ENCODE data around the gene BRICD5.

GRCh38 chr16:2229632-2230250 is 19.1 kb upstream of the BRICD5 start:
- TF ChIP-seq RAD21 (IDR thresholded peaks at IDR 0.05; ENCODE audit: low read length): no peak
- TF ChIP-seq CTCF (conservative IDR thresholded peaks at IDR 0.05; ENCODE audit: low read depth, low read length): no peak
- TF ChIP-seq USF2 (IDR thresholded peaks at IDR 0.05; ENCODE audit: low read depth, low read length): no peak
- no peak for TF ChIP-seq POLR2A (IDR thresholded peaks at IDR 0.05; ENCODE audit: low read depth, low read length)
- no peak for TF ChIP-seq RCOR1 (IDR thresholded peaks at IDR 0.05; ENCODE audit: insufficient replicate concordance, low read length)
- no peak for TF ChIP-seq RFX5 (IDR thresholded peaks at IDR 0.05; ENCODE audit: low read depth, low read length)
- TF ChIP-seq MAZ (IDR thresholded peaks at IDR 0.05; ENCODE audit: borderline replicate concordance, low read depth, low read length): no peak
- TF ChIP-seq FOS (IDR thresholded peaks at IDR 0.05; ENCODE audit: low read depth, low read length): no peak
- no peak for TF ChIP-seq MAFK (IDR thresholded peaks at IDR 0.05; ENCODE audit: low read depth, low read length)
- no peak for TF ChIP-seq CEBPB (IDR thresholded peaks at IDR 0.05; ENCODE audit: low read depth, low read length)
- no peak for TF ChIP-seq MXI1 (IDR thresholded peaks at IDR 0.05; ENCODE audit: borderline replicate concordance, low read depth, low read length)
- TF ChIP-seq BHLHE40 (IDR thresholded peaks at IDR 0.05; ENCODE audit: low read depth, low read length): no peak
- no peak for TF ChIP-seq CHD1 (IDR thresholded peaks at IDR 0.05; ENCODE audit: low read depth, low read length)
- TF ChIP-seq SMC3 (IDR thresholded peaks at IDR 0.05; ENCODE audit: low read depth, low read length): no peak

Data from IMR-90 (cell line).